IMR-90 (cell line): ENCODE measurements around the gene DUSP22.

Experiments
- CTCF ChIP-seq: conservative IDR thresholded peaks from 2 replicates; pipeline ENCODE4 v1.5.1; 2012; ENCODE audit warnings: mild to moderate bottlenecking, low read depth, low read length, improper control_type of control experiment
- FOS ChIP-seq: fragments of 150-350 bp; IDR thresholded peaks from 2 replicates; pipeline ENCODE4 v1.6.1; 2016; ENCODE audit warnings: low read depth, low read length
- MAZ ChIP-seq: IDR thresholded peaks from 2 replicates; pipeline ENCODE4 v1.6.1; 2012; ENCODE audit warnings: low read depth, mild to moderate bottlenecking, low read length, improper control_type of control experiment, moderate library complexity, borderline replicate concordance
- MXI1 ChIP-seq: IDR thresholded peaks from 2 replicates; pipeline ENCODE4 v1.6.1; 2012; ENCODE audit warnings: low read depth, mild to moderate bottlenecking, low read length, moderate library complexity, borderline replicate concordance
- NFE2L2 ChIP-seq: fragments of 150-350 bp; IDR thresholded peaks from 2 replicates; pipeline ENCODE4 v1.6.1; 2016; ENCODE audit warnings: low read depth, mild to moderate bottlenecking, low read length
- POLR2A ChIP-seq: IDR thresholded peaks from 2 replicates; pipeline ENCODE4 v1.6.1; 2012; ENCODE audit warnings: mild to moderate bottlenecking, low read depth, low read length
- RAD21 ChIP-seq: IDR thresholded peaks from 2 replicates; pipeline ENCODE4 v1.6.1; 2012; ENCODE audit warnings: low read length, improper control_type of control experiment
- SMC3 ChIP-seq: fragments of 150-350 bp; IDR thresholded peaks from 2 replicates; pipeline ENCODE4 v1.6.1; 2016; ENCODE audit warnings: low read depth, mild to moderate bottlenecking, antibody characterized with exemption, low read length, moderate library complexity
- TF ChIP-seq, protein P1 (sequence below): fragments of 150-350 bp; IDR thresholded peaks from 2 replicates; pipeline ENCODE4 v1.6.1; 2017; ENCODE audit warnings: mild to moderate bottlenecking, antibody characterized with exemption, low read length, low read depth

- TF ChIP-seq POLR2A (no peak), CTCF (no peak), SMC3 (no peak), NFE2L2 (no peak), MXI1 (no peak), FOS (no peak), MAZ (no peak), RAD21 (no peak)
- TF ChIP-seq, protein P1, sequence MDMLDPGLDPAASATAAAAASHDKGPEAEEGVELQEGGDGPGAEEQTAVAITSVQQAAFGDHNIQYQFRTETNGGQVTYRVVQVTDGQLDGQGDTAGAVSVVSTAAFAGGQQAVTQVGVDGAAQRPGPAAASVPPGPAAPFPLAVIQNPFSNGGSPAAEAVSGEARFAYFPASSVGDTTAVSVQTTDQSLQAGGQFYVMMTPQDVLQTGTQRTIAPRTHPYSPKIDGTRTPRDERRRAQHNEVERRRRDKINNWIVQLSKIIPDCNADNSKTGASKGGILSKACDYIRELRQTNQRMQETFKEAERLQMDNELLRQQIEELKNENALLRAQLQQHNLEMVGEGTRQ, result no peak
Observed at GRCh38 chr6:367298-367794, 75.1 kb downstream of the DUSP22 start.
